Type B pancreatic cell (in vitro differentiated cells): ENCODE results near the gene MEGF11. TPM values are rescaled to one million over a fixed set of nuclear protein-coding genes. Genes with fewer than 3 reads are reported as not detected.

Source experiments
- DNase-seq: peaks from one replicate; pipeline ENCODE4 v3.0.0; 2021; ENCODE audit warnings: mixed read lengths; ENCODE audit not compliant: unreplicated experiment; ENCODE audit errors: extremely low spot score
- H3K27ac Mint-ChIP-seq: 2 replicates; pipeline ENCODE4 v1.8.0; 2021; ENCODE audit warnings: mild to moderate bottlenecking, mixed read lengths
- H3K27me3 Mint-ChIP-seq: 2 replicates; pipeline ENCODE4 v1.8.0; 2021; ENCODE audit warnings: mixed read lengths
- H3K36me3 Mint-ChIP-seq: 2 replicates; pipeline ENCODE4 v1.8.0; 2021; ENCODE audit warnings: mixed read lengths
- H3K4me1 Mint-ChIP-seq: one replicate; pipeline ENCODE4 v1.8.0; 2021; ENCODE audit warnings: mixed read lengths; ENCODE audit not compliant: unreplicated experiment
- H3K4me3 Mint-ChIP-seq: 2 replicates; pipeline ENCODE4 v1.8.0; 2021; ENCODE audit warnings: mild to moderate bottlenecking, mixed read lengths
- H3K9me3 Mint-ChIP-seq: 2 replicates; pipeline ENCODE4 v1.8.0; 2021; ENCODE audit warnings: mixed read lengths
- total RNA-seq: library from RNA; stranded (reverse); gene quantifications from 2 replicates; pipeline ENCODE4 v1.2.1, GENCODE V29; 2021; ENCODE audit warnings: low replicate concordance
- TF ChIP-seq, protein P1 (sequence below): fragments of 200-600 bp; sonication (generic); conservative IDR thresholded peaks from 2 replicates; pipeline ENCODE4 v1.5.0; 2021; ENCODE audit warnings: antibody characterized with exemption, mild to moderate bottlenecking

MEGF11 gene
- total RNA-seq, 1 donor from 2014 or later: 3.3 TPM

DNA sequence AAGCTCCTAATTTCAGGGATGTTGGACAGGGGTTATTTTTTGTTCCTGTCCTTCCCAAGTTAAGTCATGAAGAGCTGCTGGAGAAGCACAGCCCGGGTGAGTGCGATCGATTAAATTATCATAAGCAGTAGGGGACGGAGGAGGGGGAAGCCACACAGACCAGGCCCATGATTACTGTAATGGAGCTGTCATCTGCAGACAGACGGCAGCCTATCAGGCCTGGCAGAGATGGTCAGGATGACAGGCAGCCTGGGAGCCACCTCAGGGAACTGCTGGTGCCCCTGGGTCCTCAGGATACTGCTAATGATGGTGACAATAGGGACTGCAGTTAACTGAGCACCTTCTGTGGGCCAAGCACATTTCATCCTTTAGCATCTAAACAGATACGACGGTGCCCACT lies 236.6 kb downstream of the MEGF11 start:
- no peak for DNase-seq
- Mint-ChIP-seq H3K9me3 (no peaks in the 10 kb centered on the region), H3K4me1 (no peaks in the 10 kb centered on the region), H3K4me3 (no peak overlapping the region), H3K36me3 (no peaks in the 10 kb centered on the region), H3K27me3 (peaks cover 11% of the 10 kb centered on the region), H3K27ac (no peak overlapping the region)
- TF ChIP-seq, protein P1, sequence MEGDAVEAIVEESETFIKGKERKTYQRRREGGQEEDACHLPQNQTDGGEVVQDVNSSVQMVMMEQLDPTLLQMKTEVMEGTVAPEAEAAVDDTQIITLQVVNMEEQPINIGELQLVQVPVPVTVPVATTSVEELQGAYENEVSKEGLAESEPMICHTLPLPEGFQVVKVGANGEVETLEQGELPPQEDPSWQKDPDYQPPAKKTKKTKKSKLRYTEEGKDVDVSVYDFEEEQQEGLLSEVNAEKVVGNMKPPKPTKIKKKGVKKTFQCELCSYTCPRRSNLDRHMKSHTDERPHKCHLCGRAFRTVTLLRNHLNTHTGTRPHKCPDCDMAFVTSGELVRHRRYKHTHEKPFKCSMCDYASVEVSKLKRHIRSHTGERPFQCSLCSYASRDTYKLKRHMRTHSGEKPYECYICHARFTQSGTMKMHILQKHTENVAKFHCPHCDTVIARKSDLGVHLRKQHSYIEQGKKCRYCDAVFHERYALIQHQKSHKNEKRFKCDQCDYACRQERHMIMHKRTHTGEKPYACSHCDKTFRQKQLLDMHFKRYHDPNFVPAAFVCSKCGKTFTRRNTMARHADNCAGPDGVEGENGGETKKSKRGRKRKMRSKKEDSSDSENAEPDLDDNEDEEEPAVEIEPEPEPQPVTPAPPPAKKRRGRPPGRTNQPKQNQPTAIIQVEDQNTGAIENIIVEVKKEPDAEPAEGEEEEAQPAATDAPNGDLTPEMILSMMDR: no peak

DNA sequence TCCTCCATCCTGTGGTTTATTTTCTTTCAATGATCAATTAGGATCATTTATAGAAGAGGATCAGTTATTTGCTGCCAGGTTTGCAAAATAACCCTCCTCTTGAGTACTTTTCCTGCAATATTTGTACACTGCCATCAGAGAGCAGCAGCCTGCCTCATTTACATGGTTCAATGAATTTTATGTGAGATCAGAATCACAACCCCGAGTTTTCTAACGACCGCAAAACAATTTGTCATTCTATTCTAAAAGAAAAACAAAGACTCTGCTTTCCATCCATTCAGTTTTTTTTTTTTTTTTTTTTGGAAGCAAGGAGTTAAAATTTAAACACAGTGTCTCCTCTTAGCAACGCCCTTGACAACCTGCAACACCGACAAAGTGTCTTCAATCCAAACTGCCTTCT lies 237.4 kb downstream of the MEGF11 start:
- Mint-ChIP-seq H3K9me3 (no peaks in the 10 kb centered on the region), H3K4me3 (no peak overlapping the region), H3K4me1 (no peaks in the 10 kb centered on the region), H3K36me3 (no peaks in the 10 kb centered on the region), H3K27ac (no peak overlapping the region), H3K27me3 (peaks cover 7% of the 10 kb centered on the region)
- no peak for DNase-seq
- TF ChIP-seq, protein P1: peak; percentile 22

DNA sequence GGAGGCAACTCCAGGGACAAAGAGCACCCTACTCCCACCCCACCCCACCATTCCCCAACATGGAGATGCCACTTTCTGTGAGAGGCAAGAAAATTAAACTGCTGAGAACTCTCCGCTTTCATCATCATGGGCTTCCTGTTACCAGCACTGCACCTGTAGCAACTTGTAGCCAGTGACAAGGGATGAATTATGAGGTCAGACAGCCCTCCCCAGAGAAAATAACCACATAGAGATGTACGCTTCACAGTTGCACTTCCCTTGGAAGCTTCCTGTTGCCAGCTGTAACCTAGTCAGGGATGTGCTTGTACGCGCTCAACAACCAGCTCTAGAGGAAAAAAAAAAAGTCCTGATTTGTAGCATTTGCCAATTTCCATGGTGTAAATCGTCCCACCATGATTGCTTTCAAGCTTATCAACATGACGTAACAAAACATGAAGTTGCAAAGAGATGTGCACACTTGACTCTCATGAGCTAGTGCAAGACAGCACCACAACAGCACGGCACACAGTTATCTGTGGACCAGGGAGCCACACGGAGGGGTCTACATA lies 238.8 kb downstream of the MEGF11 start:
- H3K4me1 Mint-ChIP-seq: no peaks in the 10 kb centered on the region
- no peaks in the 10 kb centered on the region for H3K9me3 Mint-ChIP-seq
- TF ChIP-seq, protein P1: no peak
- H3K27me3 Mint-ChIP-seq: peaks cover 7% of the 10 kb centered on the region
- no peak overlapping the region for H3K4me3 Mint-ChIP-seq
- DNase-seq: no peak
- no peak overlapping the region for H3K27ac Mint-ChIP-seq
- H3K36me3 Mint-ChIP-seq: no peaks in the 10 kb centered on the region

DNA sequence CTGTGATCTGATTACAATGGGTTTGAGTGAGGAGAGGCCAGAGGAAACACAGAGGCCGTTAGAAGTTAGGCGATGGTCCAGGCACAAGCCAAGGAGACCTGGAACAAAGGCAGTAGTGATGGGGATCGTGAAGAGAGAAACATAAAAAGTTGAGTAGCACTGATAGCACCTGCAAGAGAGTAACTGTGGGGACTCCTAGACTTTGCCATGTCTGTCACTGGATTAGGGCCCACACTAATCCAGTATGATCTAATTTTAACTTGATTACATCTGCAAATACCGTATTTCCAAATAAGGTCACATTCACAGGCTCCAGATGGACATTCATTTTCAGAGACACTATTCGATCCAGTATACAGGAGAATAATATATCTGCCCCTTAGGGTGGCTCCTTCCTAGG lies 239.5 kb downstream of the MEGF11 start:
- peaks cover 7% of the 10 kb centered on the region for H3K27me3 Mint-ChIP-seq
- H3K9me3 Mint-ChIP-seq: no peaks in the 10 kb centered on the region
- DNase-seq: no peak
- no peak overlapping the region for H3K4me3 Mint-ChIP-seq
- no peaks in the 10 kb centered on the region for H3K4me1 Mint-ChIP-seq
- no peak overlapping the region for H3K27ac Mint-ChIP-seq
- TF ChIP-seq, protein P1: no peak
- no peaks in the 10 kb centered on the region for H3K36me3 Mint-ChIP-seq

DNA sequence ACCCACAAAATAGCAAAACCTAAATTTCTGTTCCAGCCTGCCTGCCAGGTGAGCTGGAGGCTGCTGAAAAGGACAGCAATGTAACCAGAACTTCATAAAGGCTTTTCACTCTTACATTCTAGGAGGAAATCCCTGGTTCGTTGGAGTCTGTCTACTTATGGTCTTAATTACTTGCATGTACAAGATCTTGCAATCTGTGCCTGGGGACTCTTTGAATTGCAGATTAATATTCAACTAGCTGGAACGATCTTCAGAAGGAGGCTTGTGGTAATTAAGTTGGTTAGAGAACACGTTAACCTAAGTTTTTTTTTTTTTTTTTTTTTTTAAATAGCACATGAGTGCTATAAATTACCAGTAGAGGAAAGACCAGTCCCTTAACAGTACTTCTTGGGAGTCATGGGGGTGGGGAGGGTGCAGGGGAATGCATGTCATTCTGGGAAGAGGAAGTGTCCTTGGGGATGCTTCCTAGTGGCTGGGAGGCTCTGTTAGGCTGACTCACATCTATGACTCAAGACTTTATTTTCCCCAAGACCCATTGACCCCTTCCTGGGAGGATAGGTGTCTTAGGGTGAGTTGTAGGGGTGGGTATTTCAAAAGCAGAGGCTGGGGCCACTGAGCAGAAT lies 244.5 kb downstream of the MEGF11 start:
- no peak for DNase-seq
- no peaks in the 10 kb centered on the region for H3K9me3 Mint-ChIP-seq
- H3K4me3 Mint-ChIP-seq: no peak overlapping the region
- H3K27ac Mint-ChIP-seq: no peak overlapping the region
- H3K4me1 Mint-ChIP-seq: no peaks in the 10 kb centered on the region
- H3K27me3 Mint-ChIP-seq: peaks cover 8% of the 10 kb centered on the region
- TF ChIP-seq, protein P1: no peak
- H3K36me3 Mint-ChIP-seq: no peaks in the 10 kb centered on the region
